NCI-H146 treated with DMSO at 0.1 percent for 48 hours (cell line): ENCODE results near the gene NAT8L.

Experiments
- DNase-seq: peaks from one replicate; lab custom pipeline; 2025; ENCODE audit not compliant: unreplicated experiment; lab: John Stamatoyannopoulos, UW

NAT8L gene

GRCh38 chr4:2045518-2045951, 13.6 kb upstream of the NAT8L start:
- no peak for DNase-seq

- DNase-seq: no peak
These were observed 12.8 kb upstream of the NAT8L start for GRCh38 chr4:2046031-2046961.

- no peak for DNase-seq
These were observed 12.0 kb upstream of the NAT8L start for GRCh38 chr4:2047031-2047660.

GRCh38 chr4:2047781-2048581, 11.1 kb upstream of the NAT8L start:
- no peak for DNase-seq

- DNase-seq: no peak
These were observed 10.3 kb upstream of the NAT8L start for GRCh38 chr4:2048831-2049230.

- no peak for DNase-seq
These were observed 9.7 kb upstream of the NAT8L start for GRCh38 chr4:2049381-2049780.

- DNase-seq: no peak
These were observed 9.3 kb upstream of the NAT8L start for GRCh38 chr4:2049811-2050210.

- no peak for DNase-seq
These were observed 8.0 kb upstream of the NAT8L start for GRCh38 chr4:2051086-2051485.

GRCh38 chr4:2054217-2054616, 4.9 kb upstream of the NAT8L start:
- DNase-seq: no peak

GRCh38 chr4:2057382-2058065, 1.6 kb upstream of the NAT8L start:
- DNase-seq: no peak

GRCh38 chr4:2058264-2059045, 672 bp upstream of the NAT8L start:
- DNase-seq: peak; percentile 10

GRCh38 chr4:2059726-2060602, 837 bp downstream of the NAT8L start:
- DNase-seq: no peak

- no peak for DNase-seq
These were observed 1.6 kb downstream of the NAT8L start for GRCh38 chr4:2060611-2061185.

GRCh38 chr4:2061186-2062131, 2.3 kb downstream of the NAT8L start:
- DNase-seq: no peak

GRCh38 chr4:2062168-2062807, 3.2 kb downstream of the NAT8L start:
- no peak for DNase-seq

- DNase-seq: no peak
These were observed 3.8 kb downstream of the NAT8L start for GRCh38 chr4:2062808-2063524.
